HG03432 (cell line): ENCODE results near the gene SLC27A2.
A peak's percentile ranks its signal among the peaks of the same experiment; 100 is the strongest.
"Not testable (repeated sequence)": the region's sequence is repeated elsewhere in the genome, so short reads cannot be mapped to it uniquely, and the experiment has no call there.

Experiments used
- ATAC-seq: cut with Tn5 transposase; IDR thresholded peaks from one replicate; pipeline ENCODE4 v1.9.1; 2021; ENCODE audit warnings: mild to moderate bottlenecking, moderate library complexity; ENCODE audit not compliant: unreplicated experiment

SLC27A2 gene

DNA sequence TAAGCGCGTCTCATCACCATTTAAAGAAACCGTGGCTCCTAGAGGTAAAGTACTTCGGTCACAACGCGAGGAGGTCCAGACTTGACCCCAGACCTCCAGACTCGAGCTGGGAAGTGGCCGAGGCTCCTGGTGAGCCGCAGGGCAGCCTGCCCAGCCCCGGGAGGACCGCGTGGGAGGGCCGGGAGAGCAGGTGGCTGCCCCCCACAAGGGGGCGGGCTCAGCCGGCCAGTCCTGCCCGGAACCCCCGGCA lies at the start of gene SLC27A2:
TSS of gene SLC27A2 (plus strand) at position 228 of the 250 bp plus-strand sequence. CDS start 232 bp downstream, outside the sequence.
- no peak for ATAC-seq

DNA sequence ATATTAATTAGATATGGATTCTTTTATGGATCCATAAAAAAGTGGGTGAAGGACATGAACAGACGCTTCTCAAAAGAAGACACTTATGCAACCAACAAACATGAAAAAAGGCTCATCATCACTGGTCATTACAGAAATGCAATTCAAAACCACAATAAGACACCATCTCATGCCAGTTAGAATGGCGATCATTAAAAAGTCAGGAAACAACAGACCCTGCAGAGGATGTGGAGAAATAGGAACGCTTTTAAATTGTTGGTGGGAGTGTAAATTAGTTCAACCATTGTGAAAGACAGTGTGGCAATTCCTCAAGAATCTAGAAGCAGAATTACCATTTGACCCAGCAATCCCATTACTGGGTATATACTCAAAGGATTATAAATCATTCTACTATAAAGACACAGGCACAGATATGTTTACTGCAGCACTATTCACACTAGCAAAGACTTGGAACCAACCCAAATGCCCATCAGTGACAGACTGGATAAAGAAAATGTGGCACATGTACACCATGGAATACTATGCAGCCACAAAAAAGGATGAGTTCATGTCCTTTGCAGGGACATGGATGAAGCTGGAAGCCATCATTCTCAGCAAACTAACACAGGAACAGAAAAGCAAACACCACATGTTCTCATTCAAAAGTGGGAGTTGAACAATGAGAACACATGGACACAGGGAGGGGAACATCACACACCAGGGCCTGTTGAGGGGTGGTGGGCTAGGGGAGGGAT lies 49.6 kb upstream of the SLC27A2 start:
- not testable (repeated sequence) for ATAC-seq

DNA sequence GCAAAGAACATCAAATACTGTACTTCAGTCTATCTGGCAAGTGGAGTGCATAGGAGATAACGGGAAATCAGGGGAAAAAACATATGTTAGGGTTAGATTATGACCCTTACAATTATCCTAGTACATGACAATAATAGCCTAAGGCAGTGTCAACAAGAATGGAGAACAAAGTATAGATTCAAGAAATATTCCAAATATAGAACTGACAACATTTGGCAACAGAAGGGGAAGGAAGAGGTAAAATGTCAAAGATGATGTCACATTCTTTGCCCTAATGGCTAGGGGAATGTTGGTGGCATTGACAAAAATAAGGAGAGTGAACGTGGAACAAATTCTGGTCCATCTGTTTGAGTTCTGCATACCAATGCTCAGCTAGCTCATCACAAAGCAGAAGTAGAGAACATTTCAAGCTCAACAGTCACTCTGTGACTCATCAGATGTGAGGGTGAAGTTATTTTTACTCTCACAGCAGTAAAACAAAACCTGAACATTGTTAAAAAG lies 47.4 kb upstream of the SLC27A2 start:
- ATAC-seq, result peak; percentile 85

DNA sequence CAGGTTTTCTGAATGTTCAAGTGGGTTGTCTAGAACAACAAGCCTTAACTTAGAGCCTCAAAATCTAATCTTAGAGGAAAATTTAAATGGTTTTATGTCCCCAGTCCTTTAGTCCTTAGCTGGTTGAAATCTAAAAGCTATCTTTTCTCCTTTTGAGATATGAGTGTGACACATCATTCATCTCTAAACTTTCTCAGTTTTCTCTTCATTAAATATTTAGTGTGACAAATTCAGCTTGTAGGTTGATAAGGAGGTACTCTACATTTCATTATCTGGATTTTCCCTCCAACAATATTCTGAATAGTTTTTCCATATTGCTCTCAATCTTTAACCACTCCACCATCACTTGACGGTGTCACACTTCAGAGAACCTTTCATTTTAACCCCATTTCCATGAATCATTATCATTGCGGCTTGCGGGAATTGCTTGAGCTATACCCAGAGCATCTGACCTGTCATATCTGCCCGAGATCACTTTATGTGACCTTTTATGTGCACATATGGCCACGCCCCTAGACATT lies 46.9 kb upstream of the SLC27A2 start:
- ATAC-seq, result peak; percentile 80

DNA sequence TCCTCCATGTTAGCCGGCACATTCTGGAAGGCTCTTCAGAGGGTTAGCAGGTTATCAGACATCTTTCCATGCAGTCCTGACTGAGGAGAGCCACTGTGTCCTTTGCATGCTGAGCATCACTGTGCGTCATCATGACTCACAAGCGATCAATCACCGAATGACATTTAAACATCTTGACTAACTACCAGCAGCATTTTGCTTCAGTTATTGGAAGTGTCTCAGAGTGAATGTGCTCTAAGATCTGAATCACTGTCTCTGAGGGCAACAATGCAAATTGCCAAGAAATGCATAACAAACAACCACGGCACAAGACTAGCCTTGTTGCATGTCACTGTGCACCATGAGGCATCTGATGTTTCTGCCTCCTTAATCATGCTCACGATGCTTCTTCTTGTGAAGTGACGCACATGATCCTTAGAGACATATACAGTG lies 44.6 kb upstream of the SLC27A2 start:
- ATAC-seq, result no peak

DNA sequence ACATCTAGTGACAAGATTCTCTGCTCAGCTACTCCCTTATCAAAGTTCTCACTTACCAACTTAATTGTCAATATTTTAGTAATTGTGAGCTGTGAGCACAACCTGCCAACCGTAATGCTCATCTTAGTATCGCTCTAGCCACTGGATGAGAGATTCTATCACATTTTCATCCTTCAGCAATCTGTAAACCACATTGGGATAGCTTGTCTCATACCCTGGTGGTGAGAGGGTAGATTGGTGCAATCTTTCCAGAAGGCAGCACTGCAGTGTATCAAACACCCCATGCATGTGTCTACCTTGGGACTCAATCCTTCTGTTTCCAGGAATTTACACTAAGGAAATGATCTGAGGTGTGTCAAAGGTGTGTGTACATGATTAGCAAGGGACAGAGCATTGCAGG lies 44.1 kb upstream of the SLC27A2 start:
- ATAC-seq, result no peak

DNA sequence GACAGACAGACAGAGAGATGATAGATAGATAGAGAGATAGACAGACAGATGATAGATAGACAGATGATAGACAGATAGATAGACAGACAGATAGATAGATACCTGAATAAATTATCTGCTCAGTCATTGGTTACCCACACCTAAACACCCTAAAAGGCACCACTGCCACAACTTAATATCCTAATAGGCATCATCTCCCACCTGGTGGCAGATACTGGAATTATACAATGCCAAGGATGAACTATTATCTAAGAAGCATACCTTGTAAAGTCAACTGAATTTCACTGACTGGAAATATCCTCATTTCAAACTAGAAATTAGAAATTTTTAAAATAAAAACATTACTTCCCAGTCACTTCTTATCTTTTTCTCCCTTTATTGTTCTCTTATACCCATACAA lies 43.6 kb upstream of the SLC27A2 start:
- ATAC-seq, result no peak

DNA sequence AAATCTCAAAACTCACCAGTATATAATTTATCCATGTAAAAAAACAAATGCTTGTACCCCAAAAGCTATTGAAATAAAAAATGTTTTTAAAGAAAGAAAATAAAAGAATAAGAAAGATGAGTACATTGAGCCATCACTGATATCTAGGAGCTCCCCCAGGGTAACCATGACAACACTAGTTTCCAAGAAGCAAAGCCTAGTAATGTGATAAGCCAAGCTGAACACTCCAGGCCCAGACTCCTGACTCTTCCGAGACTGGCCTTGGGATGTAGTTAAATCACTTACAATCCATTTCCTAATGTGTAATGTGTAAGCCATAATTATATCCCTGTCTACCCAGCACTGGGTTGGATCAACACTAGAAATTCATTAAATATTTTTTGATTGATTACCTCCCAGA lies 41.9 kb upstream of the SLC27A2 start:
- ATAC-seq, result no peak

DNA sequence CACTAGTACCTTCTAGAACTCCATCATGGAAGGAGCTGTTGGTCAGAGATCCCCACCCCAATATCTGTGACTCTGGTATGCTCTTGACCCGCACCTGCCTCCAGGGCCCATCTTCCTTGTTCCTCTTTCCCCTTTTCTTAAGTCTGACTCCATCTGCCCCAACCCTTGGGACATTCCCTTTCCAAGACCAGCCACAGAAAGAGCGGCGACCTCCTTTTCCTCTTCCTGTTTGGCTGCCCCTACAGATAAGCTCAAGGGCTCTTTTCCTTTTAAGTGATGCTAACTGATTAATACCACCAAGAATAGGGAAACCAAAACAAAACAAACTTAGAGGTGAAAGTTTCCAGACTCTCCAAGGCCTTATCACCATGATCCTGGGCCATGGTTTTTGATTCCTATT lies 41.0 kb upstream of the SLC27A2 start:
- no peak for ATAC-seq

DNA sequence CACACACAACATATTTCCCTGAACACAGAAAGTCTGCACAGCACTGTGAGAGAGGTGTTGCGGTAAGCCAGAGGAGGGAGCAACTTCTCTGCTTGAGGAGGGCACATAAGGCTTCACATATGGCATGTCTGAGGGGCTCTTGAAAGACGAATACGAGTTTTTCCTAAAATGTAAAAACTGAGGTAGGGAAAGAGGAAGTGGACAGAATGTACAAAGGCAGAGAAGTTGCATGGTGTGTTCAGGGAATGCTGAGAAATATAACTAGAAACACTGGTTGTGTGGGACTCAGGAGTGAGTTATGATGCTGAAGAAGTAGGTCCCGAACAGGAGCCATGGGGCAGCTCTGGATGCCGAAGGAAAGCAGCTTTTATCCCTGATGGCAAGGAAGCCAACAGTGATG lies 40.1 kb upstream of the SLC27A2 start:
- no peak for ATAC-seq

DNA sequence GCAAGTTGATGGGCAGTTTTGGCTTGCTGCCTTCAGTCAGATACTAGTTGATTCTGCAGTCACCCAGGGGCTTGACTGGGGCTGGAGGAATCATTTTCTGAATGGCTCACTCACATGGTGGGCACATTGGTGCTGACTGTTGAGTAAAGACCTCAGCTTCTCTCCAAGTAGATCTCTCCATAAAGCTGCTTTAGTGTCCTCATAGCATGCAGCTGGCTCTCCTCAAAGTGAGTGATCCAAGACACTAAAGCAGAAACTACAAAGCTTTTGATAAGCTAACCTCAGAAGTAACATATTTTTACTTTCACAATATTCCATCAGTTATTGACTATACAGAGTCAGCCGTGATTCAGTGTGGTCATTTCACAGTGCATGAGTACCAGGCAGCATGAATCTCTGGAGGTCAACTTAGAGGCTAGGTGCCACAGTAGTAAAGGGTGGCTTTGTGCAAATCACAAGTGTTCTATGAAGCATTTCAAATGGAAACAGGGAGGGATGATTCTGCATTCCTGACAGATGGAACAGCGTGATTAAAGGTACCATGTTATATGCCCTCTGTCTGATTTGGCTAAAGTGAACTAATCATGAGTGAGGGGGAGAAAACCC lies 38.6 kb upstream of the SLC27A2 start:
- ATAC-seq, result no peak

DNA sequence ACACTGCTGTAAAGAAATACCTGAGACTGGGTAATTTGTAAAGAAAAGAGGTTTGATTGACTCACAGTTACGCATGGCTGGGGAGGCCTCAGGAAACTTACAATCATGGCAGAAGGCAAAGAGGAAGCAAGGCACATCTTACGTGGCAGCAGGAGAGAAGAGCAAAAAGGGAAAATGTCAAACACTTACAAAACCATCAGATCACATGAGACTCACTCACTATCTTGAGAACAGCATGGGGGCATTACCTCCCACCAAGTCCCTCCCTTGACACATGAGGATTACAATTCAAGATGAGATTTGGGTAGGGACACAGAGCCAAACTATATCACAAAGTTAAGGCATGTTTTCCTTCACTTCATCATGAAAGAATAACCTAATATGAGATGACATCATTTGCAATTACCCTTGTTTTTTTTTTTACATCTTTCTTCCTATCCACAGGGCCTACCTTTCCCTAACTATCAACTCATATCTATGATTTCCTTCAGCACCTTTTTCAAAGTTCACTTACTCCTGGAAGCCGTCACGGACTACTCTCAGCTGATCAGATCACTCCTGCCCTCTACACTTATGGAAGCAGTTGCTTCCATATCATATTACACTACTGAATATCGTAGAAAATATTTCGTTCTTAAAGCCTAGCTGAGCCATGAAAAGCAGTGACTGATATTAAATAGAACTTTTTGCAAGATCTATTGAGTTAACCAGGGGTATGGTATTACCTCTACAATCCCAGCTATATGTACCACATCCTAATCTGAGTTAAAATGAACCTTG lies 37.5 kb upstream of the SLC27A2 start:
- ATAC-seq, result no peak

DNA sequence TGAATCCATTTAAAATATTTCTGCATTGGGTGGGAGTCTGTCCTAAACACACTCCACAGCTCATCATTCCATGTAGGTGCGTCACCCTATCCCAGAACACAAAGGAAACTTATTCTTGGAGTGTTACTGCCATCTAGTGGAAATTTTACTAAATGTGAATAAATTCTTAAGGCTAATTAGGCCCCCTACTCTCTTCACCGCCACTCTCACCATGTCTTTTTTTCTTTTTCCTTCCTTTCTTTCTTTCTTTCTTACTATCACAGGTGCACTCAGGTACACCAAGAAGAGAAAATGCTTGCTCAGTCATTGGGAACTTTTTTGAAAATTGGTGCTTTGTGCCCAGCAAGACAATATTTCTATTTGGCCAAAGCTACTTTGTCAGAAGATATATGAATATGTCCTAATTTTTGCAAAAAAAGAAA lies 36.5 kb upstream of the SLC27A2 start:
- ATAC-seq, result peak; percentile 48

DNA sequence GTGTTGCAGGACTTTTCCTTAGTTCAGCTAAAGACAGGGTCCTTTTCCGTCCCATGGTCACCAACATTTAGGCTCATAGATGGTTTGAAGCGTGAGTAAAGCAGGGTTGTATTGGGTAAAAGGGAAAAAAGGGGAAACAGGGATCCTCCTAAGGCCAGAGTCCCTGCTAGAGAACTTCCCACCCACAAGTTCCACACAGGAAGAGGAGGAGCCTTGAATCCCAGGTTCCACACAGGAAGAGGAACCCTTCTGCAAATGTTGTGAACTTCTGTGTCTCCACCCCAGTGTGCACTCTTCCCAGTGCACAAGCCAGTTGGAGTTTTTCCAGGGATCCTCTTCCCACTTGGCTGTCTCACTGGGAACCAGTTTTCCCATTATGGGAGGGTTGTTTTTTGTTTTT lies 35.4 kb upstream of the SLC27A2 start:
- no peak for ATAC-seq

DNA sequence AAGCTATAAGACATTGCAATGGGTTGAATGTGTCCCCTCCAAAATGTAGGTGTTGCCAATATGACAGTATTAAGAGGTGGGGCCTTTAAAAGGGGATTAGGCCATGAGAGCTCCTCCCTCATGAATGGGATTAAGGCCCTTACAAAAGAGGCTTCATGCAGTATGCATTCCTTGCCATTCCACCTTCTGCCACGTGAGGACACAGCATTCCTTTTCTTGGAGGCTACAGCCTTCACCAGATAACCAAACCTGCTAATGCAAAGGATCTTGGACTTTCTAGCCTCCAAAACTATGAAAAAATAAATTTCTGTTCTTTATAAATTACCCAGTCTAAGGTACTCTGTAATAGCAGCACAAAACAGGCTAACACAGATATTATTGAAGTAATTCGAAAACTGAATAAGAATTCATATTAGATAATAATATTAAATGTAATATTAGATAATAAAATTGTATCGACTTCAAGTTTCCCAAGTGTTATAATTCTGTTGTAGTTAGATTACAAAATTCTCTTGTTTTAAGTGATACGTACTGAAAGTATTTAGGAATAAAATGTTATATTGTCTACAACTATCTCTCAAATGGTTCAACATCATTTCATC lies 33.5 kb upstream of the SLC27A2 start:
- no peak for ATAC-seq

DNA sequence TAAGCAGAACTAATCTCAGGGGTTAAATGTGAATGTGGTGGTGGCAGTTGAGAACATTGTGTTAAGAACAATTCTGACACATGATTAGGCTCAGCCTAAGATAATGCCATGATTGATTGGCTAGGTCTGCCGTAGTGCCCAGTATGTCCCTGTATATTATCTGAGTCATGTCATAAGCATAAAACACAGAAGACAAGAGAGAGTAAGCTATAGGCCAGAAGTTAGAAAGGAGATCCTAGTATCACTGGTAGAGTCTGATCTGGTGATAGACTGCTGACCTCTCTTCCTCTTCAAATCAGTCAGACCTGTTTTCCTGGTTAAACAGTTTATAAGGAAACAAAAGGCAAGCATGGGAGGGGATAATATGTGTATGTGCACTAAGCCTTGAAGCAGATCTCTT lies 32.9 kb upstream of the SLC27A2 start:
- no peak for ATAC-seq

DNA sequence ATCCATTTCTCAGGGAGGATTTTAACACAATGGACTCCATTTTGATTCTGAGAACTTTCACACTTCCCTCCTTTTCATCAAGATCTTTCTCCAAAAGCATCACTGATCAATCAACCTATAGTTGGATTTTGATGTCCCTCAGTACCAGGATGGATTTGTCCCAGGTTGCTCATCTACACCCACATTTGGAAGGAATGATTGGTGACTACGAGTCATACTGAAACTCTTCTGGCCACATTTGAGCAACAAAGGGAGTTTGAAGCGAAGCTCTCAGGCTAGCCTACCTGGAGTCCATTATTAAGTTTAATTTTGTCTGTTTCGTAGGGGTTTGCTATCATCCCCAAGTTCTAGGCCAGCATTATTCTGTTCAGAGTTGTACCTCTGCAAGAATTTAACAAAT lies 31.6 kb upstream of the SLC27A2 start:
- ATAC-seq, result no peak

DNA sequence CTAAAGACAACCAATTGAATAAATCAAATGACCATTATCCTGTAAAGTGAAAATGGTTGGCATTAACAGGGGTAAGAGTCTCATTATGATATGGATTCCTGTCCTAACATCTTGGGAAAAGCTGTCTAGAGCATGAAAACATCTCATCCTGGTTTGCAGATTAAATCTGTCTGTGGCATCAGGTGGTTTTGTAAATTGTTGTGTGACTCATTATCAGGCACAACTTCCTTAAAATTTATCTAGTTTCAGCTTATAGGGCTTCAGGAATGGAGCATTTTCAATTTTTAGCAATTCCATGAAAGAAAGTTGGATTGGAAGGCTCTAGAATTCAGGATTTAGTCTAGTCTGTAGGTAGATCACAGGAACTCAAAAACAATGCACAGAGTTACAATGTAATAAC lies 31.1 kb upstream of the SLC27A2 start:
- no peak for ATAC-seq

DNA sequence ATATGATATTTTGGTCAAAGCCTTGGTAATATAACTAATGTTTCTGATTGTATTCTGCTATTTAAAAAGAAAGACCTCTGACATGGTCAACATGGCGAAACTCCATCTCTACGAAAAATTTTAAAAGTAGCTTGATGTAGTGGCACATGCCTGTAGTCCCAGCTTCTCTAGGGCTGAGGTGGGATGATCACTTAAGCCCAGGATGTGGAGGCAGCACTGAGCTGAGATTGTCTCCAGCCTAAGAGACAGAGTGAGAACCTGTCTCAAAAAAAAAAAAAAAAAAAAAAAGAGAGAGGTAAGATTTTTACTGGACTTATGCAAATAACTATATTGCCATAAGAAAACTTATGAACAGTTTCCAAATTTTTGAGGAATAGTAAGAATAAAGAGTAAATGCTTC lies 30.5 kb upstream of the SLC27A2 start:
- no peak for ATAC-seq

DNA sequence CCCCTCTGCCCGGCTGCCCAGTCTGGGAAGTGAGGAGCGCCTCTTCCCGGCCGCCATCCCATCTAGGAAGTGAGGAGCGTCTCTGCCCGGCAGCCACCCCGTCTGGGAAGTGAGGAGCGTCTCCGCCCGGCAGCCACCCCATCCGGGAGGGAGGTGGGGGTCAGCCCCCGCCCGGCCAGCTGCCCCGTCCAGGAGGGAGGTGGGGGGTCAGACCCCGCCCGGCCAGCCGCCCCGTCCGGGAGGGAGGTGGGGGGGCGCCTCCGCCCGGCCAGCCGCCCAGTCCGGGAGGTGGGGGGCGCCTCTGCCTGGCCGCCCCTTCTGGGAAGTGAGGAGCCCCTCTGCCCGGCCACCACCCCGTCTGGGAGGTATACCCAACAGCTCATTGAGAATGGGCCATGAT lies 23.8 kb upstream of the SLC27A2 start:
- ATAC-seq, result not testable (repeated sequence)

DNA sequence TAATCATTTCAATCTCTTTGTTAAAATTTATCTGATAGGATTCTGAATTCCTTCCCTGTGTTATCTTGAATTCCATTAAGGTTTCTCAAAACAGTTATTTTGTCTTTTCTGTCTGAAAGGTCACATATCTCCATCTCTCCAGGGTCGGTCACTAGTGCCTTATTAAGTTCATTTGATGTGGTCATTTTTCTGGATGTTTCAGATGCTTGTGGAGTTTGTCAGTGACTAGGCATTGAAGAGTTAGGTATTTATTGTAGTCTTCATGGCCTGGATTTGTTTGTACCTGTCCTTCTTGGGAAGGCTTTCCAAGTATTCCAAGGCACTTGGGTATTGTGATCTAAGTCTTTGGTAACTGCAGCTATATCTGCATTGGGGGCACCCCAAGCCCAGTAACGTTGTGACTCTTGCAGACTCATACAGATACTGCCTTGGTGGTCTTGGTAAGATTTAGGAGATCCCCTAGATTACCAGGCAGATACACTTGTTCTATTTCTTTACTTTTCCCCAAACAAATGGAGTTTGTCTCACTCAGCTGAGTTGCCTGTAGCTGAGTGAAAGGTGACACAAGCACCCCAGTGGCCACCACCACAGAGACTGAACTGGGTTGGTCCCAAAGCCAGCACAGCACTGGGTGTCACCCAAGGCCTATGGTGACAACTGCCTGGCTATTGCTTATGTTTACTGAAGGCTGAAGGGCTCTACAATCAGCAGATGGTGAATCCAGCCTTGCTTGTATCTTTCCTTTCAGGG lies 18.9 kb upstream of the SLC27A2 start:
- ATAC-seq, result no peak
